Transverse colon (tissue), 4 donors: ENCODE measurements around the gene KLHL29.

Experiments
- EP300 ChIP-seq: sonication (generic); formaldehyde crosslinking; IDR thresholded peaks from one replicate; pipeline ENCODE4 v1.6.1; 2017; ENCODE audit warnings: antibody characterized with exemption, low read depth
- POLR2A ChIP-seq: fragments of 450-650 bp; IDR thresholded peaks from one replicate; pipeline ENCODE4 v1.6.1; 2016; ENCODE audit warnings: antibody characterized with exemption, mild to moderate bottlenecking, moderate library complexity
- POLR2AphosphoS5 ChIP-seq, 3 donors: sonication (generic); formaldehyde crosslinking; IDR thresholded peaks; one replicate each; pipeline ENCODE4 v1.6.1; 2016; ENCODE audit warnings: antibody characterized with exemption in 3 of 3
- TF ChIP-seq, protein P1 (sequence below), 5 experiments: fragments of 200-600 bp in 3 of 5; fragments of 450-650 bp in 2 of 5; sonication (generic) in 3 of 5; IDR thresholded peaks; 1 replicate in 2 of 5; 2 replicates in 3 of 5; pipeline ENCODE4 v1.5.1; 2016 to 2017; ENCODE audit warnings: antibody characterized with exemption in 5 of 5, inconsistent platforms in 3 of 5, mild to moderate bottlenecking in 2 of 5, moderate library complexity in 1 of 5

DNA sequence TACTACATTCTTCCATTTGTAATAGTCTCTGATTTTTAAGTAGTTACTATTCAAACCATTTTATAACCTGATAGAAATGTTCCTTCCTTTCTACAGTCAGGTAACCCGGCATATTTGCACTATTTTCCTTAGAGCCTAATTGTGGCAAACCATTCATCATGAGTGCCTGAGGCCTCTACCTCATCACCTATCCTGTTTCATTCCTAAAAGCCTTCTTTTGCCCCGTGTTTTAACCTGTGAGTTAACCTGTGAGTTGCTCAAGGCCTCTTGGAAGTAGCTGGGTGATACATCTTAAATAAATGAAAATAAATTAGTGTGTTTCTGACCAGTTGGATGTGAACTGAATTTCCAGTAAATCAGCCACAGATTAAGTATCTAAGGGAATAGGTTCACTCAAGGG lies 6.5 kb upstream of the KLHL29 start:
- TF ChIP-seq, protein P1, sequence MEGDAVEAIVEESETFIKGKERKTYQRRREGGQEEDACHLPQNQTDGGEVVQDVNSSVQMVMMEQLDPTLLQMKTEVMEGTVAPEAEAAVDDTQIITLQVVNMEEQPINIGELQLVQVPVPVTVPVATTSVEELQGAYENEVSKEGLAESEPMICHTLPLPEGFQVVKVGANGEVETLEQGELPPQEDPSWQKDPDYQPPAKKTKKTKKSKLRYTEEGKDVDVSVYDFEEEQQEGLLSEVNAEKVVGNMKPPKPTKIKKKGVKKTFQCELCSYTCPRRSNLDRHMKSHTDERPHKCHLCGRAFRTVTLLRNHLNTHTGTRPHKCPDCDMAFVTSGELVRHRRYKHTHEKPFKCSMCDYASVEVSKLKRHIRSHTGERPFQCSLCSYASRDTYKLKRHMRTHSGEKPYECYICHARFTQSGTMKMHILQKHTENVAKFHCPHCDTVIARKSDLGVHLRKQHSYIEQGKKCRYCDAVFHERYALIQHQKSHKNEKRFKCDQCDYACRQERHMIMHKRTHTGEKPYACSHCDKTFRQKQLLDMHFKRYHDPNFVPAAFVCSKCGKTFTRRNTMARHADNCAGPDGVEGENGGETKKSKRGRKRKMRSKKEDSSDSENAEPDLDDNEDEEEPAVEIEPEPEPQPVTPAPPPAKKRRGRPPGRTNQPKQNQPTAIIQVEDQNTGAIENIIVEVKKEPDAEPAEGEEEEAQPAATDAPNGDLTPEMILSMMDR (IDR thresholded peaks at IDR 0.05), result no peak
- TF ChIP-seq POLR2A (no peak), POLR2AphosphoS5 (IDR thresholded peaks at IDR 0.05) (no peak), EP300 (no peak)
